HEK293 (cell line): ENCODE results near the gene PIGO.
A peak's percentile ranks its signal among the peaks of the same experiment; 100 is the strongest.

Experiments used
- CTCF ChIA-PET: fragments of 350-600 bp; formaldehyde crosslinking; extraction: SDS; loops from one replicate; lab custom pipeline; 2021; ENCODE audit warnings: antibody characterized with exemption; lab: Yijun Ruan, JAX
- POLR2A ChIA-PET: fragments of 300-600 bp; formaldehyde crosslinking; extraction: SDS; loops from one replicate; lab custom pipeline; 2020; ENCODE audit warnings: antibody characterized with exemption, inconsistent platforms; lab: Yijun Ruan, JAX
- H3K27ac ChIP-seq: fragments of 200-500 bp; sonication (Bioruptor generic); 2 replicates; pipeline ENCODE4 v1.5.1; 2014; ENCODE audit warnings: low read depth, low read length, control low read depth, inconsistent platforms; ENCODE audit errors: extremely low read depth
- H3K36me3 ChIP-seq, 2 experiments: fragments of 200-500 bp in 1 of 2; sonication (Bioruptor generic) in 1 of 2; 1 replicate in 1 of 2; 2 replicates in 1 of 2; pipeline ENCODE4 v1.5.1; 2014 to 2017; ENCODE audit warnings: inconsistent platforms in 2 of 2, low read length in 2 of 2; ENCODE audit not compliant: control insufficient read depth in 2 of 2, insufficient read depth in 1 of 2
- H3K4me1 ChIP-seq: fragments of 200-500 bp; sonication (Bioruptor generic); 2 replicates; pipeline ENCODE4 v1.5.1; 2014; ENCODE audit warnings: mild to moderate bottlenecking, low read length, inconsistent platforms; ENCODE audit not compliant: control insufficient read depth, insufficient read depth
- H3K4me3 ChIP-seq: 2 replicates; pipeline ENCODE4 v1.5.1; 2011; ENCODE audit warnings: low read depth, mild to moderate bottlenecking, control low read depth, low read length, moderate library complexity
- H3K9me3 ChIP-seq: fragments of 200-500 bp; sonication (Bioruptor generic); 2 replicates; pipeline ENCODE4 v1.5.1; 2014; ENCODE audit warnings: low read depth, low read length, inconsistent platforms; ENCODE audit not compliant: control insufficient read depth, insufficient read depth
- MZF1 ChIP-seq: fragments of 450-650 bp; formaldehyde crosslinking; IDR thresholded peaks from 2 replicates; pipeline ENCODE4 v1.5.1; 2017; ENCODE audit warnings: missing biosample characterization, missing genetic modification characterization, borderline replicate concordance
- TRIM28 ChIP-seq: IDR thresholded peaks from 2 replicates; pipeline ENCODE4 v1.6.1; 2011; ENCODE audit warnings: low read length, control low read depth, borderline replicate concordance
- YY2 ChIP-seq: fragments of 450-650 bp; formaldehyde crosslinking; IDR thresholded peaks from 2 replicates; pipeline ENCODE4 v1.5.1; 2016; ENCODE audit warnings: missing biosample characterization, missing genetic modification characterization
- ZBTB21 ChIP-seq: fragments of 450-650 bp; formaldehyde crosslinking; IDR thresholded peaks from 2 replicates; pipeline ENCODE4 v1.5.1; 2017; ENCODE audit warnings: missing biosample characterization, missing genetic modification characterization
- ZEB2 ChIP-seq: fragments of 450-650 bp; formaldehyde crosslinking; IDR thresholded peaks from 2 replicates; pipeline ENCODE4 v1.5.1; 2016; ENCODE audit warnings: missing biosample characterization, missing genetic modification characterization
- ZNF112 ChIP-seq: fragments of 450-650 bp; formaldehyde crosslinking; IDR thresholded peaks from 2 replicates; pipeline ENCODE4 v1.5.0; 2017; ENCODE audit warnings: missing biosample characterization, missing genetic modification characterization
- ZNF155 ChIP-seq: fragments of 450-650 bp; formaldehyde crosslinking; IDR thresholded peaks from 2 replicates; pipeline ENCODE4 v1.5.1; 2016; ENCODE audit warnings: missing biosample characterization, missing genetic modification characterization
- ZNF174 ChIP-seq: fragments of 450-650 bp; formaldehyde crosslinking; IDR thresholded peaks from 2 replicates; pipeline ENCODE4 v1.5.0; 2017; ENCODE audit warnings: missing biosample characterization, mild to moderate bottlenecking, missing genetic modification characterization
- ZNF175 ChIP-seq: fragments of 450-650 bp; formaldehyde crosslinking; IDR thresholded peaks from 2 replicates; pipeline ENCODE4 v1.5.1; 2016; ENCODE audit warnings: missing biosample characterization, missing genetic modification characterization
- ZNF341 ChIP-seq: fragments of 450-650 bp; formaldehyde crosslinking; IDR thresholded peaks from 2 replicates; pipeline ENCODE4; 2016; ENCODE audit warnings: low read depth, missing biosample characterization, missing genetic modification characterization
- ZNF549 ChIP-seq: fragments of 450-650 bp; IDR thresholded peaks from 2 replicates; pipeline ENCODE4 v1.5.1; 2018; ENCODE audit warnings: missing biosample characterization, missing genetic modification characterization, mild to moderate bottlenecking, inconsistent platforms, moderate library complexity
- ZNF600 ChIP-seq: fragments of 450-650 bp; formaldehyde crosslinking; IDR thresholded peaks from 2 replicates; pipeline ENCODE4 v1.5.1; 2016; ENCODE audit warnings: missing biosample characterization, missing genetic modification characterization
- ZNF660 ChIP-seq: fragments of 450-650 bp; IDR thresholded peaks from 2 replicates; pipeline ENCODE4 v1.5.1; 2018; ENCODE audit warnings: missing biosample characterization, mild to moderate bottlenecking, missing genetic modification characterization
- ZNF701 ChIP-seq: fragments of 450-650 bp; formaldehyde crosslinking; IDR thresholded peaks from 2 replicates; pipeline ENCODE4 v1.5.1; 2016; ENCODE audit warnings: missing biosample characterization, missing genetic modification characterization
- ZNF76 ChIP-seq: fragments of 450-650 bp; formaldehyde crosslinking; IDR thresholded peaks from 2 replicates; pipeline ENCODE4; 2016; ENCODE audit warnings: low read depth, missing biosample characterization, missing genetic modification characterization, borderline replicate concordance
- ZNF768 ChIP-seq: fragments of 450-650 bp; formaldehyde crosslinking; IDR thresholded peaks from 2 replicates; pipeline ENCODE4 v1.5.1; 2018; ENCODE audit warnings: missing biosample characterization, mild to moderate bottlenecking, missing genetic modification characterization
- ZSCAN16 ChIP-seq: fragments of 450-650 bp; formaldehyde crosslinking; IDR thresholded peaks from 2 replicates; pipeline ENCODE4 v1.5.1; 2016; ENCODE audit warnings: missing biosample characterization, missing genetic modification characterization
- TF ChIP-seq, protein P1 (sequence below): fragments of 450-650 bp; IDR thresholded peaks from 2 replicates; pipeline ENCODE4 v1.5.1; 2018; ENCODE audit warnings: missing biosample characterization, mild to moderate bottlenecking, missing genetic modification characterization
- TF ChIP-seq, protein P2 (sequence below): fragments of 450-650 bp; formaldehyde crosslinking; IDR thresholded peaks from 2 replicates; pipeline ENCODE4 v1.5.1; 2016; ENCODE audit warnings: missing biosample characterization, missing genetic modification characterization
- TF ChIP-seq, protein P3 (sequence below): fragments of 450-650 bp; formaldehyde crosslinking; IDR thresholded peaks from 2 replicates; pipeline ENCODE4 v1.5.1; 2016; ENCODE audit warnings: missing biosample characterization, missing genetic modification characterization

The PIGO gene

DNA sequence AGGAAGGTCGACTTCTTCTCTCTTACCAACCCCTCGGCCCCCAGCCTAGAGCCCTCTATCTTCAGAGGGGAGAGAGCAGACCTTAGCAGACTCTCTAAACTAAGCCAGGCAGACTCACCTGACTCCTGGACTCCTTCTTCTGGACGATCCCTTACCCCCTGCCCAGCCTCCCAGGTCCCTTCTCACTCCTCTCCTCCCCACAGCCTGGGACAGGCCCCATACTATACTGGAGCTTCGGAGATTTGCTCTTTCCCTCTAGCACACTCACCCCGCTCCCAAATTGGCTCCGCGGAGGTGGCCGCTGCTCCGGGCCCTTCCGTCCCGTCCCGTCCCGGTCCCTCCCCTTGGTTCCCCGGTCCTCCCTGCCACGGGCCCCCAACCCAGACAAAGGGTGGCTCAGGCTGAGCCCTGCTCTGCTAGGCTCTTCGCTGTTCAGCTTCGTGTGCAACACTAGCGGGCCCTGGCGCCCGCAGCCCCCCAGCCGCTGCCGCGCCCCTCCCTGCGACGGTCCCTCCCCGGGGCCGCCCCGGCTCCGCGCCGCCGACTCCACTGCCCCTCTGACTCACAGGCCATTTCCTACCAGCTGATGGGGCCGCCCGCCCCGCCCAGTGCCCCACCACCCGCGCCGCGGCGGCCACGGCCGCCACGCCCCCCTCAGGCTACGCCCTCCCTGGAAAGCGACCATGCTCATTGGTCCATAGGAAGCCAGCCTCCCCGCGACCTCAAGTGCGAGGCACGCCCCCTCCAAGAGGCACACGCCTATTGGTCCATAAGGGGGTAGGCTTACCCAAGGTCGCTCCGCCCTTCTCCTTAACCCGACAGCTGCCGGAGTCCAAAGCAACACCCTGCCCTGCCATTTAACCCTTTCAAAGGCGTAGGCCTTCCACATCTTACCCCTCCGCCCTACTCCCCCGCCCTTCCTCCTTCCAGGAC is 14.9 kb upstream of the PIGO start (continued):
- TF ChIP-seq, protein P1, sequence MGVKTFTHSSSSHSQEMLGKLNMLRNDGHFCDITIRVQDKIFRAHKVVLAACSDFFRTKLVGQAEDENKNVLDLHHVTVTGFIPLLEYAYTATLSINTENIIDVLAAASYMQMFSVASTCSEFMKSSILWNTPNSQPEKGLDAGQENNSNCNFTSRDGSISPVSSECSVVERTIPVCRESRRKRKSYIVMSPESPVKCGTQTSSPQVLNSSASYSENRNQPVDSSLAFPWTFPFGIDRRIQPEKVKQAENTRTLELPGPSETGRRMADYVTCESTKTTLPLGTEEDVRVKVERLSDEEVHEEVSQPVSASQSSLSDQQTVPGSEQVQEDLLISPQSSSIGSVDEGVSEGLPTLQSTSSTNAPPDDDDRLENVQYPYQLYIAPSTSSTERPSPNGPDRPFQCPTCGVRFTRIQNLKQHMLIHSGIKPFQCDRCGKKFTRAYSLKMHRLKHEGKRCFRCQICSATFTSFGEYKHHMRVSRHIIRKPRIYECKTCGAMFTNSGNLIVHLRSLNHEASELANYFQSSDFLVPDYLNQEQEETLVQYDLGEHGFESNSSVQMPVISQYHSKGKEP (tag by site-specific recombination) = no peak
- no peak for TF ChIP-seq ZNF600 (tag by site-specific recombination)
- TF ChIP-seq ZNF660 (tag by site-specific recombination) = 0 out of 2 replicates have a peak, but pooled peaks have one; percentile 19
- TF ChIP-seq ZNF341 (tag by site-specific recombination) = peak; percentile 41
- no peak for TF ChIP-seq ZEB2 (tag by site-specific recombination)
- TF ChIP-seq ZSCAN16 = no peak
- TF ChIP-seq ZNF768 = no peak
- TF ChIP-seq, all 188 proteins: peak for 15

DNA sequence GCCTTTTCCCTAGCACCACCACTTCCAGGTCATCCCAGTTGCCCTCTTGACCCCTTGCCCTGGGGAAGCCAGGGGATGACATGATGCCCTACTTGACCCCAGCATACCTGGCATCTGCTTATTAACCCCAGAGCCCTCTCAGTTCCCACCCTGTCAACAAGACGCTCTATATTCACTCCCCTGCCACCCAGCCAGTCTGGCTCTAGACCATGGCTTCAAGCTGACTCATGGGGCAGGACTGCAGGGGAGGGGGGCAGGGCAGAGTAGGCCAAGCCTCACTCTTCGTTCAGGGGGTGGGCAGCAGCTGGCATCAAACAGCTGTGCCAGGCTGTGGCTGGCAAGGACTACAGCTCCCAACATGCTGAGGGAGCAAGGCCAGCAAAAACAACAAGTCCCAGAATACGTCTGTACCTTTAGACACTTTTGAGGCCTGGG is 14.0 kb upstream of the PIGO start:
- H3K36me3 ChIP-seq = peaks cover 0 to 32% of the 10 kb centered on the region in 2 experiments; a peak in 1 of 3 replicates
- peaks cover 13% of the 10 kb centered on the region for H3K4me1 ChIP-seq
- H3K9me3 ChIP-seq = no peaks in the 10 kb centered on the region
- POLR2A ChIA-PET = interaction anchor here (1.3 to 2.5 kb wide), 4 partner anchors 8 to 52 kb away, joined by 3 to 23 read pairs (median 11); partner anchors contain the start of genes PIGO, STOML2, UNC13B and VCP
- TF ChIP-seq, protein P2, sequence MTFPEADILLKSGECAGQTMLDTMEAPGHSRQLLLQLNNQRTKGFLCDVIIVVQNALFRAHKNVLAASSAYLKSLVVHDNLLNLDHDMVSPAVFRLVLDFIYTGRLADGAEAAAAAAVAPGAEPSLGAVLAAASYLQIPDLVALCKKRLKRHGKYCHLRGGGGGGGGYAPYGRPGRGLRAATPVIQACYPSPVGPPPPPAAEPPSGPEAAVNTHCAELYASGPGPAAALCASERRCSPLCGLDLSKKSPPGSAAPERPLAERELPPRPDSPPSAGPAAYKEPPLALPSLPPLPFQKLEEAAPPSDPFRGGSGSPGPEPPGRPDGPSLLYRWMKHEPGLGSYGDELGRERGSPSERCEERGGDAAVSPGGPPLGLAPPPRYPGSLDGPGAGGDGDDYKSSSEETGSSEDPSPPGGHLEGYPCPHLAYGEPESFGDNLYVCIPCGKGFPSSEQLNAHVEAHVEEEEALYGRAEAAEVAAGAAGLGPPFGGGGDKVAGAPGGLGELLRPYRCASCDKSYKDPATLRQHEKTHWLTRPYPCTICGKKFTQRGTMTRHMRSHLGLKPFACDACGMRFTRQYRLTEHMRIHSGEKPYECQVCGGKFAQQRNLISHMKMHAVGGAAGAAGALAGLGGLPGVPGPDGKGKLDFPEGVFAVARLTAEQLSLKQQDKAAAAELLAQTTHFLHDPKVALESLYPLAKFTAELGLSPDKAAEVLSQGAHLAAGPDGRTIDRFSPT (tag by site-specific recombination) = 0 out of 2 replicates have a peak, but pooled peaks have one; percentile 53
- TF ChIP-seq ZNF549 (tag by site-specific recombination) (no peak), ZNF76 (tag by site-specific recombination) (peak; percentile 41; the same call in 1 of the 2 replicates)
- TF ChIP-seq, all 188 proteins: peak for 2
- CTCF ChIA-PET = interaction anchor here (0.7 to 1.3 kb wide), 5 partner anchors 8 to 444 kb away, joined by 3 to 8 read pairs (median 4); partner anchors contain the start of genes PIGO and STOML2
- Histone ChIP-seq H3K4me3 (no peak overlapping the region), H3K27ac (no peak overlapping the region)

DNA sequence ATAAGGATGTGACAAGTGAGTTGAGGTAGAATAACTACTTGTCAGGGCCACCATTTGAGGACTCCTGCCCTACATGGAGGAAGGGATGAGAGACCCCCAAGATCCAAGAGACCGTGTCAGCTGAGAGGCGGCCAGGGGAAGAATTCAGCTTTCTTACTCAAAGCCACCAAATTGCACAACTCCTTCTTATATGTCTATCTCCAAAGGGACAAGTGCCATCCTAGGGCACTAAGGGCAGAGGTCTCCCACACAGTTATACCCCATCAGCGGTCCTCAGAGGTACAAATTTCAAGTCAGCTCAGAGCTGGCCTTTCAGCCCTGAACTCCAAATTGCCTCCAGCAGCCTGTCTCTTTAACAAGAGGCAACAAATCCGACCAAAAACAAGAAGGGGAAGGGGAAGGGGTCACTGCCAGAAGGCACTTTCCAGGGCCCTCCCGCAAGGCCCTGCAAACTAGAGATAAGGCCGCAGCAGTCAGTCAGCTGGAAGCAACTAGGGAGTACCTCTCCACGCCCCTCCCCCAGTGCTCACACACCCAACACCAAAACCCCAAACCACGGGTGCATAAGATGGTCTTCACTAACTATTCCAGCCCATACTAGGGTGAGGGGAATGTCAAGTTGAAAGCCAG is 12.7 kb upstream of the PIGO start:
- no peak overlapping the region for H3K4me3 ChIP-seq
- ChIA-PET CTCF (interaction anchor here (0.7 to 1.5 kb wide), 2 partner anchors 12 to 30 kb away, joined by 4 to 5 read pairs; partner anchors contain the start of gene PIGO), POLR2A (interaction anchor here (0.6 kb wide), 1 partner anchor 42 kb away, joined by 3 read pairs; no protein-coding TSS in a partner anchor)
- no peak overlapping the region for H3K27ac ChIP-seq
- peaks cover 4% of the 10 kb centered on the region for H3K4me1 ChIP-seq
- H3K36me3 ChIP-seq = peaks cover 0 to 40% of the 10 kb centered on the region in 2 experiments; a peak in 1 of 3 replicates
- no peaks in the 10 kb centered on the region for H3K9me3 ChIP-seq
- TF ChIP-seq ZNF175 (tag by site-specific recombination) (no peak), ZBTB21 (tag by site-specific recombination) (no peak), YY2 (no peak), ZNF174 (no peak), TRIM28 (no peak), MZF1 (tag by site-specific recombination) (no peak), ZNF701 (tag by site-specific recombination) (no peak), ZNF155 (no peak), ZNF112 (tag by site-specific recombination) (no peak)
- TF ChIP-seq, protein P3, sequence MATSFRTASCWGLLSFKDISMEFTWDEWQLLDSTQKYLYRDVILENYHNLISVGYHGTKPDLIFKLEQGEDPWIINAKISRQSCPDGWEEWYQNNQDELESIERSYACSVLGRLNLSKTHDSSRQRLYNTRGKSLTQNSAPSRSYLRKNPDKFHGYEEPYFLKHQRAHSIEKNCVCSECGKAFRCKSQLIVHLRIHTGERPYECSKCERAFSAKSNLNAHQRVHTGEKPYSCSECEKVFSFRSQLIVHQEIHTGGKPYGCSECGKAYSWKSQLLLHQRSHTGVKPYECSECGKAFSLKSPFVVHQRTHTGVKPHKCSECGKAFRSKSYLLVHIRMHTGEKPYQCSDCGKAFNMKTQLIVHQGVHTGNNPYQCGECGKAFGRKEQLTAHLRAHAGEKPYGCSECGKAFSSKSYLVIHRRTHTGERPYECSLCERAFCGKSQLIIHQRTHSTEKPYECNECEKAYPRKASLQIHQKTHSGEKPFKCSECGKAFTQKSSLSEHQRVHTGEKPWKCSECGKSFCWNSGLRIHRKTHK (tag by site-specific recombination) = no peak
